ENCODE data around the gene TTC34. TPM values are rescaled to one million over a fixed set of nuclear protein-coding genes. Genes with fewer than 3 reads are reported as not detected.

TTC34 gene
- total and polyA plus RNA-seq, 9 of the 15 experiments (the other 6 are each of a cell fraction or from before 2014, with no cell fraction given): 0.03 to 0.38 (median 0.05) TPM; not detected in 2

DNA sequence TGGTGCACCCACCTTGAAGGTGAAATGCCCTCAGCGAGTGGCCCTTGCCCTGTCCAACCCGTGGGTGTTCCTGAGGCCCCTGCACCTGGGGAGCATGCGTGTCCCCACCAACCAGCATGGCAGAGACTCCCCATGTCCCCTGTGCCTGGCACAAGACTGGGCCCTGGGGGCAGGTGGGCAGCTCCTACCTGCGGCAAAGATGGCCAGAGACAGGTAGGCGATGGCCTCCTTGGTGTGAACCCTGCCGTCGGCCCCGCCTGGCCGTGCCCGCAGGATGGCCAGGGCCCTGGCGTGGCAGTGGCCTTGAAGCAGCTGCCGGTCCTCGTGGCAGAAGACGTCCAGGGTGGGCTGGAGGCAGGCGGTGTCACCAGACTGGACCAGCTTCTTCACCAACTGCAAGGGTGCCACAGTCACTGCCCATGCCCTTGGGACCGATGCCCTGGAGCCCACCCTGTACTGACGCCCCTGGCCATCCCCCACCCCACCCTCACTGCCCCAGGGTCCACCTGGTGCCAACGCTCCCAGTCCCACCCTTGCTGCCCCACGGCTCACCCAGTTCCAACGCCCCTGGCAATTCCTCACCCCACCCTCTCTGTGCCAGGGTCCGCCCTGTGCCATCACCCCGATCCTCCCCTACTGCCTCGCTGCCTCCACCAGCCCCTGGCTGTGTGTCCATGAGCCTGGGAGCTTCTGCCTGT, 15.7 kb downstream of the TTC34 start:
- Histone ChIP-seq H3K79me2 (ENCODE audit: control insufficient read depth, insufficient read depth, low read length) (no peaks in the 10 kb centered on the region), H3K27ac (ENCODE audit: extremely low read depth, low read depth, low read length) (no peak overlapping the region), H3K4me1 (replicated peaks in 1 of 2; ENCODE audit: control insufficient read depth in 2 of 2, insufficient read depth in 2 of 2, low read length in 2 of 2) (no peaks in the 10 kb centered on the region; a peak in 1 of 5 replicates), H3K4me2 (ENCODE audit: insufficient read depth, low read length) (no peak overlapping the region), H3K4me3 (no peak overlapping the region), H2AFZ (ENCODE audit: low read depth, low read length) (no peak overlapping the region), H3K9me1 (ENCODE audit: control insufficient read depth, insufficient read depth, low read length) (no peaks in the 10 kb centered on the region), H3K9ac (ENCODE audit: insufficient read depth in 1 of 2, low read depth in 2 of 2, low read length in 2 of 2) (no peak overlapping the region), H4K20me1 (replicated peaks; ENCODE audit: control insufficient read depth, insufficient read depth, low read length) (no peaks in the 10 kb centered on the region), H3K27me3 (ENCODE audit: control insufficient read depth in 2 of 2, insufficient read depth in 2 of 2, low read length in 2 of 2) (no peaks in the 10 kb centered on the region), H3K36me3 (ENCODE audit: control insufficient read depth, insufficient read depth, low read length) (no peaks in the 10 kb centered on the region), H3K9me3 (replicated peaks; ENCODE audit: control insufficient read depth, insufficient read depth, low read depth, low read length) (no peaks in the 10 kb centered on the region)
- FAIRE-seq: no peak
- POLR2A ChIA-PET: no interaction called here
- 4% methylated on average over 22 of the region's 23 CpGs for WGBS (ENCODE audit: insufficient coverage, low coverage, missing lambda C conversion rate)
- no peak for DNase-seq (ENCODE audit: extremely low read depth in 1 of 4, low spot score in 3 of 4)
- CTCF ChIA-PET (ENCODE audit: low intra/inter-chr PET ratio): interaction anchor here (1.1 to 3.6 kb wide), 3 partner anchors 230 to 371 kb away, joined by 3 to 22 read pairs (median 5); partner anchors contain the start of gene TNFRSF14
- intact Hi-C loops (cut with micrococcal nuclease) (loop anchor here (2.0 kb wide), 1 partner anchor 371 kb away; no protein-coding TSS in a partner anchor), in situ Hi-C loops (cut with MboI) (loop anchor here (10.0 kb wide), 2 partner anchors 101 to 131 kb away; no protein-coding TSS in a partner anchor)
- no peak for TF ChIP-seq FUS (optimal IDR thresholded peaks at IDR 0.05; ENCODE audit: low read depth, low read length)
- BruUV-seq (replicated peaks): no TSS peak
- no peak for ATAC-seq

DNA sequence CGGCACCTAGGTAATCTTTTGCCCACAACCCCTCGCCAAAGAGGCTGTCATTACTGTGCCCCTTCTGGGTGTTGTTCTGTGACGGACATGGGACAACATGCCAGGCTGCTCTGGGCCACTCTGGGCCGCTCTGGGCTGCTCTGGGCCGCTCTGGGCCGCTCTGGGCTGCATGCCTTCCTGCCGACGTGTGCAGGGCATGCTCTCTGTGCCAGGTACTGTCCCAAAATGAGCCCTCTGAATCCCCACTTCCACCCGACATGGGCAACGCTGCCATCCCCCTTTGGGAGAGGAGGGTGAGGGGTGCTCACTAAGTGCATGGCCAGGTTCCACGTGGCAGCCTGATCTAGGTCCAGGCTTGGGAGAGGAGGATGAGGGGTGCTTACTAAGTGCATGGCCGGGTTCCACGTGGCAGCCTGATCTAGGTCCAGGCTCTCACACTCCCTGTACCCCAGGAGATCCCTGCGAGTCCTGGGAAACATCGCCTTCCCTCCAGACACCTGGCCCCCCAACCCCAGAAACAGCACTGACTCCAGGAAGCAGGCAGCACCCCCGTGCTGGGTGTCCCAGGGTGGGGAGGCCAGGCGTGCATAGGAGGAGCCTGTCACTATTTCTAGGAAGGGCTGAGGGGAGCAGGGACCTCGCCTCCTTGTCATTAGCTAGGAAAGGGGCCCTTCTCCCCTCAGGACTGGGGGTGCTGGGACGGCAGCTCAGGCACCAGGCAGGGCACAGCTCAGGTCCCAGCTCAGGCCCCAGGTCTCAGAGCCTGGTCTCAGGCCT, 16.5 kb downstream of the TTC34 start:
- DNase-seq (ENCODE audit: extremely low read depth in 1 of 4, low spot score in 3 of 4) (no peak), FAIRE-seq (no peak), ATAC-seq (no peak)
- 1% methylated on average over 19 of the region's 19 CpGs for WGBS (ENCODE audit: insufficient coverage, low coverage, missing lambda C conversion rate)
- CTCF ChIA-PET (ENCODE audit: low intra/inter-chr PET ratio): interaction anchor here (1.1 to 3.6 kb wide), 2 partner anchors 230 to 370 kb away, joined by 3 to 22 read pairs; partner anchors contain the start of gene TNFRSF14
- Histone ChIP-seq H3K79me2 (ENCODE audit: control insufficient read depth, insufficient read depth, low read length) (no peaks in the 10 kb centered on the region), H3K27me3 (ENCODE audit: control insufficient read depth in 2 of 2, insufficient read depth in 2 of 2, low read length in 2 of 2) (no peaks in the 10 kb centered on the region), H2AFZ (ENCODE audit: low read depth, low read length) (no peak overlapping the region), H3K36me3 (ENCODE audit: control insufficient read depth, insufficient read depth, low read length) (no peaks in the 10 kb centered on the region), H4K20me1 (replicated peaks; ENCODE audit: control insufficient read depth, insufficient read depth, low read length) (no peaks in the 10 kb centered on the region), H3K4me1 (replicated peaks in 1 of 2; ENCODE audit: control insufficient read depth in 2 of 2, insufficient read depth in 2 of 2, low read length in 2 of 2) (no peaks in the 10 kb centered on the region), H3K9ac (ENCODE audit: insufficient read depth in 1 of 2, low read depth in 2 of 2, low read length in 2 of 2) (no peak overlapping the region), H3K9me3 (replicated peaks; ENCODE audit: control insufficient read depth, insufficient read depth, low read depth, low read length) (no peaks in the 10 kb centered on the region), H3K27ac (ENCODE audit: extremely low read depth, low read depth, low read length) (no peak overlapping the region), H3K4me3 (no peak overlapping the region), H3K9me1 (ENCODE audit: control insufficient read depth, insufficient read depth, low read length) (no peaks in the 10 kb centered on the region), H3K4me2 (ENCODE audit: insufficient read depth, low read length) (no peak overlapping the region)
- no TSS peak for BruUV-seq (replicated peaks)
- POLR2A ChIA-PET: no interaction called here
- in situ Hi-C loops (cut with MboI): loop anchor here (10.0 kb wide), 2 partner anchors 100 to 130 kb away; no protein-coding TSS in a partner anchor
- intact Hi-C loops (cut with micrococcal nuclease): no loop called here
- TF ChIP-seq CREB3L1 (IDR thresholded peaks at IDR 0.05; ENCODE audit: borderline replicate concordance, low read depth) (no peak), ESRRA (IDR thresholded peaks at IDR 0.05; ENCODE audit: borderline replicate concordance, low read depth) (no peak), TBP (optimal IDR thresholded peaks at IDR 0.05; ENCODE audit: low read depth, low read length) (no peak), POLR2H (tag; IDR thresholded peaks at IDR 0.05; ENCODE audit: low read depth) (no peak), SAFB2 (IDR thresholded peaks at IDR 0.05; ENCODE audit: borderline replicate concordance, low read depth, low read length, severe bottlenecking) (no peak), NBN (IDR thresholded peaks at IDR 0.05; ENCODE audit: low read depth) (no peak)
- TF ChIP-seq, protein P1, sequence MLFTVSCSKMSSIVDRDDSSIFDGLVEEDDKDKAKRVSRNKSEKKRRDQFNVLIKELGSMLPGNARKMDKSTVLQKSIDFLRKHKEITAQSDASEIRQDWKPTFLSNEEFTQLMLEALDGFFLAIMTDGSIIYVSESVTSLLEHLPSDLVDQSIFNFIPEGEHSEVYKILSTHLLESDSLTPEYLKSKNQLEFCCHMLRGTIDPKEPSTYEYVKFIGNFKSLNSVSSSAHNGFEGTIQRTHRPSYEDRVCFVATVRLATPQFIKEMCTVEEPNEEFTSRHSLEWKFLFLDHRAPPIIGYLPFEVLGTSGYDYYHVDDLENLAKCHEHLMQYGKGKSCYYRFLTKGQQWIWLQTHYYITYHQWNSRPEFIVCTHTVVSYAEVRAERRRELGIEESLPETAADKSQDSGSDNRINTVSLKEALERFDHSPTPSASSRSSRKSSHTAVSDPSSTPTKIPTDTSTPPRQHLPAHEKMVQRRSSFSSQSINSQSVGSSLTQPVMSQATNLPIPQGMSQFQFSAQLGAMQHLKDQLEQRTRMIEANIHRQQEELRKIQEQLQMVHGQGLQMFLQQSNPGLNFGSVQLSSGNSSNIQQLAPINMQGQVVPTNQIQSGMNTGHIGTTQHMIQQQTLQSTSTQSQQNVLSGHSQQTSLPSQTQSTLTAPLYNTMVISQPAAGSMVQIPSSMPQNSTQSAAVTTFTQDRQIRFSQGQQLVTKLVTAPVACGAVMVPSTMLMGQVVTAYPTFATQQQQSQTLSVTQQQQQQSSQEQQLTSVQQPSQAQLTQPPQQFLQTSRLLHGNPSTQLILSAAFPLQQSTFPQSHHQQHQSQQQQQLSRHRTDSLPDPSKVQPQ (CRISPR knock-in tag; IDR thresholded peaks at IDR 0.05; ENCODE audit: borderline replicate concordance): no peak
